Ascending aorta (tissue), 2 donors: ENCODE results near the gene FOXK2. TPM values are rescaled to one million over a fixed set of nuclear protein-coding genes. Genes with fewer than 3 reads are reported as not detected.

ENCODE experiments used
- DNase-seq, 2 donors: peaks; one replicate each; pipeline ENCODE4 v3.0.0-alpha.2; 2019; ENCODE audit warnings: low spot score in 2 of 2
- H3K27ac ChIP-seq, 2 donors: fragments of 200-600 bp; sonication (generic); one replicate each; pipeline ENCODE4 v1.5.1; 2016 to 2017; ENCODE audit warnings: mild to moderate bottlenecking in 1 of 2
- H3K27me3 ChIP-seq: fragments of 200-600 bp; sonication (generic); one replicate; pipeline ENCODE4 v1.5.1; 2017
- H3K36me3 ChIP-seq, 2 donors: fragments of 200-600 bp; sonication (generic); one replicate each; pipeline ENCODE4 v1.5.1; 2016
- H3K4me1 ChIP-seq, 2 donors: fragments of 200-600 bp; sonication (generic); one replicate each; pipeline ENCODE4 v1.5.1; 2016 to 2017; ENCODE audit warnings: mild to moderate bottlenecking in 1 of 2
- H3K4me3 ChIP-seq, 2 donors: fragments of 200-600 bp; sonication (generic); one replicate each; pipeline ENCODE4 v1.5.1; 2016 to 2017; ENCODE audit warnings: mild to moderate bottlenecking in 1 of 2
- H3K9me3 ChIP-seq, 2 donors: fragments of 200-600 bp; sonication (generic); one replicate each; pipeline ENCODE4 v1.5.1; 2016
- CTCF ChIP-seq, 3 experiments: fragments of 200-600 bp in 2 of 3; fragments of 450-650 bp in 1 of 3; sonication (generic) in 2 of 3; IDR thresholded peaks; one replicate each; pipeline ENCODE4 v1.5.1; 2016 to 2019; ENCODE audit warnings: antibody characterized with exemption in 3 of 3, mild to moderate bottlenecking in 1 of 3, moderate library complexity in 1 of 3
- intact Hi-C: fragments of 100-400 bp; cut with DNase I; formaldehyde crosslinking; loops from one replicate; pipeline ENCODE4 v1.15.1; 2023
- total RNA-seq: library from RNA; depleted of rRNA; stranded (reverse); fragments of >200 nt; gene quantifications from one replicate; pipeline ENCODE4 v1.1.0, GENCODE V29; 2016

The FOXK2 gene
- total RNA-seq, 1 donor from 2014 or later = 131 TPM

- no peak for DNase-seq
- Histone ChIP-seq H3K9me3 (no peaks in the 10 kb centered on the region), H3K27me3 (no peaks in the 10 kb centered on the region), H3K4me1 (no peaks in the 10 kb centered on the region), H3K4me3 (no peak overlapping the region), H3K36me3 (peaks cover 71 to 91% of the 10 kb centered on the region in 2 donors), H3K27ac (no peak overlapping the region)
- TF ChIP-seq CTCF (IDR thresholded peaks at IDR 0.05) = no peak
- intact Hi-C loops = no loop called here
Measured at GRCh38 chr17:82619641-82620040, 100.1 kb downstream of the FOXK2 start.

GRCh38 chr17:82623707-82624106 lies 104.2 kb downstream of the FOXK2 start:
- Histone ChIP-seq H3K27me3 (no peaks in the 10 kb centered on the region), H3K4me3 (no peak overlapping the region), H3K36me3 (peaks cover 63 to 89% of the 10 kb centered on the region in 2 donors), H3K27ac (no peak overlapping the region), H3K4me1 (no peaks in the 10 kb centered on the region), H3K9me3 (no peaks in the 10 kb centered on the region)
- no peak for DNase-seq
- intact Hi-C loops = no loop called here
- no peak for TF ChIP-seq CTCF (IDR thresholded peaks at IDR 0.05)

GRCh38 chr17:82627405-82627804 lies 107.9 kb downstream of the FOXK2 start:
- Histone ChIP-seq H3K4me3 (no peak overlapping the region), H3K36me3 (peaks cover 42 to 74% of the 10 kb centered on the region in 2 donors), H3K27ac (no peak overlapping the region), H3K27me3 (no peaks in the 10 kb centered on the region), H3K9me3 (no peaks in the 10 kb centered on the region), H3K4me1 (no peaks in the 10 kb centered on the region)
- TF ChIP-seq CTCF (IDR thresholded peaks at IDR 0.05) = no peak
- intact Hi-C loops = no loop called here
- no peak for DNase-seq

GRCh38 chr17:82629748-82630147 lies 110.2 kb downstream of the FOXK2 start:
- H3K27me3 ChIP-seq = no peaks in the 10 kb centered on the region
- no peak for DNase-seq
- no peak for TF ChIP-seq CTCF (IDR thresholded peaks at IDR 0.05)
- H3K27ac ChIP-seq = no peak overlapping the region
- no peak overlapping the region for H3K4me3 ChIP-seq
- H3K4me1 ChIP-seq = no peaks in the 10 kb centered on the region
- intact Hi-C loops = no loop called here
- H3K9me3 ChIP-seq = no peaks in the 10 kb centered on the region
- peaks cover 44 to 74% of the 10 kb centered on the region in 2 donors for H3K36me3 ChIP-seq

GRCh38 chr17:82630212-82630611 lies 110.7 kb downstream of the FOXK2 start:
- no peak overlapping the region for H3K4me3 ChIP-seq
- peaks cover 39 to 69% of the 10 kb centered on the region in 2 donors for H3K36me3 ChIP-seq
- no peak for DNase-seq
- no peaks in the 10 kb centered on the region for H3K4me1 ChIP-seq
- TF ChIP-seq CTCF (IDR thresholded peaks at IDR 0.05) = no peak
- H3K27ac ChIP-seq = no peak overlapping the region
- H3K27me3 ChIP-seq = no peaks in the 10 kb centered on the region
- H3K9me3 ChIP-seq = no peaks in the 10 kb centered on the region
- intact Hi-C loops = no loop called here

- no peak overlapping the region for H3K27ac ChIP-seq
- peaks cover 29 to 59% of the 10 kb centered on the region in 2 donors for H3K36me3 ChIP-seq
- DNase-seq = no peak
Measured at GRCh38 chr17:82631544-82631943, 112.0 kb downstream of the FOXK2 start.

More at GRCh38 chr17:82631544-82631943, 112.0 kb downstream of the FOXK2 start:
- TF ChIP-seq CTCF (IDR thresholded peaks at IDR 0.05) = no peak
- Histone ChIP-seq H3K4me3 (no peak overlapping the region), H3K4me1 (no peaks in the 10 kb centered on the region), H3K9me3 (no peaks in the 10 kb centered on the region), H3K27me3 (no peaks in the 10 kb centered on the region)
- intact Hi-C loops = no loop called here
